SJSA1 (cell line): ENCODE measurements around the gene C2CD4C. TPM values are rescaled to one million over a fixed set of nuclear protein-coding genes. Genes with fewer than 3 reads are reported as not detected.
"Not testable (repeated sequence)": the region's sequence is repeated elsewhere in the genome, so short reads cannot be mapped to it uniquely, and the experiment has no call there.

Experiments
- DNase-seq, 2 experiments: peaks; one replicate each; pipeline ENCODE4 v3.0.0-alpha.2; 2015 to 2020; ENCODE audit warnings: low spot score in 2 of 2, low read depth in 1 of 2
- H3K27ac ChIP-seq: fragments of 250-450 bp; sonication (Bioruptor Pico); 2 replicates; pipeline ENCODE4 v1.5.1; 2020; ENCODE audit warnings: mild to moderate bottlenecking, moderate library complexity
- H3K27me3 ChIP-seq: fragments of 250-450 bp; sonication (Bioruptor Pico); replicated peaks from 2 replicates; pipeline ENCODE4 v1.5.1; 2020; ENCODE audit warnings: mild to moderate bottlenecking, moderate library complexity
- H3K36me3 ChIP-seq: fragments of 250-450 bp; sonication (Bioruptor Pico); 2 replicates; pipeline ENCODE4 v1.5.1; 2020; ENCODE audit warnings: mild to moderate bottlenecking
- H3K4me1 ChIP-seq: fragments of 250-450 bp; sonication (Bioruptor Pico); replicated peaks from 2 replicates; pipeline ENCODE4 v1.6.1; 2021; ENCODE audit warnings: mild to moderate bottlenecking
- H3K4me3 ChIP-seq: fragments of 250-450 bp; sonication (Bioruptor Pico); 2 replicates; pipeline ENCODE4 v1.5.1; 2020; ENCODE audit warnings: mild to moderate bottlenecking
- H3K9me3 ChIP-seq: fragments of 250-450 bp; sonication (Bioruptor Pico); replicated peaks from 2 replicates; pipeline ENCODE4 v1.5.1; 2020; ENCODE audit warnings: mild to moderate bottlenecking
- total RNA-seq: library from RNA; depleted of rRNA; stranded (reverse); fragments of >200 nt; shearing (Covaris generic); gene quantifications from 2 replicates; pipeline ENCODE4 v1.2.3, GENCODE V29; 2014

The C2CD4C gene
- total RNA-seq, 1 experiment from 2014 or later, result 0.05 TPM

DNA sequence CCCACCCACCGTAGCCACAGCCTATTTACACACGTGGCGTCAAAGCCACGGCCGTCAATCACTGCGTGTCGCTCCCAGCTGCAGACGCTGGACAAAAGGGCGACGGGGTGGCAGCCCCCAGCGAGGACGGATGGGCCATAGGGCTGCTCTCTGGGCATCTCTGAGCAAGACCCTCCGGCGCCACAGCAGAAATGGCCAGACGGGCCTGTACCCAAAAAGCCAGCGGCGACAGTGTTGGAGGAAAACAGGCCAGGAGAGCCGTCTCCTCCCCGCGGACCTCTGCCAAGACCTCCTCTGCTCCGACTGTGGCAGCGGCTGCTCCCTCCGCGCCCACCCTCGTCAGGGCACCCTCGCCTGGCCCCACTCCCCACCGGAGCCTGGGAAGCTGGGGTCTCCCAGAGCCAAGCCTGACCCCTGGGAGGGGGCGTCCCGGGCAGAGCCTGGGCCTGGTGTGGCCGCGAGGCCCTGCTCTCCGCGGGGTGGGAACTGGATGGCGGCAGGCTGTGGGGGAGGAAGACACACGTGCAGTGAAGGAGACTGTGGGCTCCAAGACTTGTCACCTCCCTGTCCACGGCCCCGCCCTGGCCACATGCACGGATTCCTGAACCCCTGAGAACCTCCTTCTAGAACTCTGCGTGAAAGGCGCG lies 2.7 kb downstream of the C2CD4C start:
- no peaks in the 10 kb centered on the region for H3K36me3 ChIP-seq
- no peak overlapping the region for H3K27ac ChIP-seq
- peaks cover under 1% of the 10 kb centered on the region for H3K9me3 ChIP-seq
- peaks cover 5% of the 10 kb centered on the region; the same call in 1 of the 2 replicates for H3K4me1 ChIP-seq
- H3K4me3 ChIP-seq, result no peak overlapping the region
- peaks cover 68% of the 10 kb centered on the region for H3K27me3 ChIP-seq
- DNase-seq, result no peak

DNA sequence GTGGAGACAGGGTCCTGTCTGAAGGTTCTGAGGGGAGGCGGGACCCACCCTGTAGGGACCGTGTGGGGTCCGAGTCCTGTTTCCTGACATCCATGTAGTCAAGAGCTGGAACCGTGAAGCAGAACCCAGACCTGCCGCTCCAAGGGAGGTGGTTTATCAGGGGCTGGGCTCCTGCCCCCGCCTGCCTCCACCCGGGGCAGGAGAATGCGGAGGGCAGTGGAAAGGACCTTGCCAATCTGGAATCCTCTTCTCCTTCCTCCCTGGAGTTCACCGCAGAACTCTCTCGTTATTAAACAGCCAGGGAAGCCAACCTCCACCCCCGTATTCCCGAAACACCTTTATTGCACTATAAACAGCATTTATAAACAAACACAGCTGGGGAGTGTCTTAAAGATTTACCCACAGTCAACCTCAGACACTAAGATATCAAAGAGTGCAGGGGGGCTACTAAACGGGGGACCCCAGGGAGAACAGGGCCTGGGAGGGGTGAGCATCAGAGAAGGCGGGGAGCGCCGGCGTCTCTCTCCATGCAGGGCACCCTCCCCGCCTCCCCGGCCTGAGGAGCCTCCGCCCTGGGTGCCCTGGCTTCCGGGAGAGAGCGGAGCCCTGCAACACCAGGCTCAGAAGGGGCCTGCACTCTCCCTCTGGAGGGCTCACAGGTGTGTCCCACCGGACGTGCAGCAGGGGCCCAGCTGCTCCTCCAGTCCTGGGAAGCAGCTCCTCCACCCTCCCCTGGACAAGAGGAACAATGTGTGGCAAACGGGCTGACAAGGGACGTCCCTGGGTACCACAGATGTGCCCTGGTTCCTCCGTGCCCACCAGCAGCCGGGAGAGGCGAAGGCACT lies 3.6 kb downstream of the C2CD4C start:
- Histone ChIP-seq H3K9me3 (no peaks in the 10 kb centered on the region; the same call in none of the 2 replicates), H3K4me1 (peaks cover 5% of the 10 kb centered on the region; the same call in 1 of the 2 replicates), H3K36me3 (no peaks in the 10 kb centered on the region), H3K27me3 (peaks cover 68% of the 10 kb centered on the region), H3K4me3 (no peak overlapping the region), H3K27ac (no peak overlapping the region)
- DNase-seq, result no peak

DNA sequence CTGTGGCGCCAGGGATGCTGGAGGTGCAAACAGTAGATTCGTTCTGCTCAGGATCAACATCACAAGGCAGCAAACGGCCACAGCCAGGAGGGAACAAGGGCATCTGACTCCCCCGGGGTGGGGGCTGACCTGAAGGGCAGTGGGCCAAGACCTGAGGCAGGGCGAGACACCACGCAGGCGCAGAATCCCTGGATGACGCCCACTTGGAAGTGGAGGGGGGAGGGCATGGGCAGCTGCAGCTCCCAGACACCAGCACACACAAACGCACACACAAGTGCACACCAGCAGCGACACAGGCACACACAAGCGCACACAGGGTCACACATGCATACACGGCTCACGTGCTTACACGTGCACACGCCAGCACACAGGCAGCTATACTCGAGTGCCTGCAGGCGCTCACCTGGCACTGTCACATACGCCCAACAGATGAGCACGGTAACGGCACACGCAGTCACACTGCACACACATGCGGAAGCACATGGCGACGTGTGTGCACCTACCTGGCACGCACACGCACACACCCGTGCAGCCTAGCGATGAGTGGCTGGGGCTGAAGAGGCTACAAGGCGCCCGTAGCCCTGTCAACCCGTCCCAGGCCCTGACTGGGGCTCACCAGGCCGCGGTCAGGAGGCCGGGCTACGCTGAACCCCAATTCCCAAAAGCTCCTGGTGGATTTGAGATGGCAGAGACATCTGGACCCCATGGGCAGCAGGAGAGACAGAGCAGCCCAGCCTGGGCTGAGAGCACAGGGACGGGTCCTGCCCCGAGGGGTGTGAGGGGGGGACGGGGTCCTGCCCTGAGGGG lies 5.5 kb downstream of the C2CD4C start:
- Histone ChIP-seq H3K9me3 (no peaks in the 10 kb centered on the region; the same call in none of the 2 replicates), H3K4me3 (no peak overlapping the region), H3K27me3 (peaks cover 51% of the 10 kb centered on the region), H3K4me1 (no peaks in the 10 kb centered on the region), H3K27ac (no peak overlapping the region), H3K36me3 (no peaks in the 10 kb centered on the region)
- DNase-seq, result no peak

DNA sequence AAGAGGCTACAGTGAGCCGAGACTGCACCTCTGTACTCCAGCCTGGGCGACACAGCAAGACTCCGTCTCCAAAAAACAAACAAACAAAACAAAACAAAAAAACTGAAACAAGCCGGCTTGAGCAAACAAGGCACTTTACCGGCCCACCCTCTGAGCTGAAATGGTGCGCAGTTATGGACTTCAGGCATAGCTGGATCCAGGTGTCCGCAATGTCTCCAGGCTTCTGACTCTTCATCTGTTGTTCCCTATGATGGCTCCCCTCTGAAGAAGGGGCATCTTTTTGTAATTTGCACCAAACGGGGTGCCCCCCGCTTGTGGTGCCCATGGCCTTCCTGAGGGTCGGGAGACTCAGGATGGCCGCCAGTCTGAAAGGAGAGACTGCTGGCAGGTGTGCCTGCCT lies 6.2 kb downstream of the C2CD4C start:
- Histone ChIP-seq H3K36me3 (no peaks in the 10 kb centered on the region), H3K4me3 (no peak overlapping the region), H3K4me1 (no peaks in the 10 kb centered on the region), H3K27me3 (peaks cover 45% of the 10 kb centered on the region), H3K9me3 (no peaks in the 10 kb centered on the region; the same call in none of the 2 replicates), H3K27ac (no peak overlapping the region)
- DNase-seq, result no peak

DNA sequence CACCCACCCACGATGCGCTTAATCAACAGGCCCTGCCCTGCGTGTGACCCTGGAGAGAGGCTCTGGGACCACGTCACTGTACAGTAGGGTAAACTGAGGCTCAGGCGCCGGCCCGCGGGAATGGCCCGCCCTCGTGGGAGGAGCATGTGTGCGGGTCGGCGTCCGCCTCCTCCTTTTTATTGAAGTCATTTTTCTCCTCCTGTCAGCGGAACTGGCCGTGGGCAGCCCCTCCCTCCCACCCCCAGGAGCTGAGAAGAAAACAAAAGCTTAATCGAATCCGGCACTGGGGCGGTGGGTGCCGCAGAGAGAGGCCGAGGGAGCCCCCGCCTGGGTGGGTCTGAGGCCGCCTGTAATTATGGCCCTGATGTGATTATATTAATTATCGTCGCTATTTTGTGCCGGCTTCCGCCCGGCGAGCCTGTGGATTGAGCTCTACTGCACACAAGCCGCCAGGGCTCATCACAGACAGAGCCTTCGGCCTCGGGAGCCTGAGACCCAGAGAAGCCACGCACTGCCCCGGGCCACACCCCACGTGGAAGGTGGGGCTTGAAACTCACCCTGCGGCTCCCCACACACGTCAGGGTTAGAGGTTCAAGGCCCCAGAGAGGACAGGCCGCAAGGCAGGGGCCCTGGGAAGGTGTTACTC lies 7.0 kb downstream of the C2CD4C start:
- no peaks in the 10 kb centered on the region for H3K36me3 ChIP-seq
- no peaks in the 10 kb centered on the region; the same call in none of the 2 replicates for H3K9me3 ChIP-seq
- no peak overlapping the region for H3K4me3 ChIP-seq
- no peaks in the 10 kb centered on the region for H3K4me1 ChIP-seq
- no peak for DNase-seq
- no peak overlapping the region for H3K27ac ChIP-seq
- peaks cover 37% of the 10 kb centered on the region for H3K27me3 ChIP-seq

DNA sequence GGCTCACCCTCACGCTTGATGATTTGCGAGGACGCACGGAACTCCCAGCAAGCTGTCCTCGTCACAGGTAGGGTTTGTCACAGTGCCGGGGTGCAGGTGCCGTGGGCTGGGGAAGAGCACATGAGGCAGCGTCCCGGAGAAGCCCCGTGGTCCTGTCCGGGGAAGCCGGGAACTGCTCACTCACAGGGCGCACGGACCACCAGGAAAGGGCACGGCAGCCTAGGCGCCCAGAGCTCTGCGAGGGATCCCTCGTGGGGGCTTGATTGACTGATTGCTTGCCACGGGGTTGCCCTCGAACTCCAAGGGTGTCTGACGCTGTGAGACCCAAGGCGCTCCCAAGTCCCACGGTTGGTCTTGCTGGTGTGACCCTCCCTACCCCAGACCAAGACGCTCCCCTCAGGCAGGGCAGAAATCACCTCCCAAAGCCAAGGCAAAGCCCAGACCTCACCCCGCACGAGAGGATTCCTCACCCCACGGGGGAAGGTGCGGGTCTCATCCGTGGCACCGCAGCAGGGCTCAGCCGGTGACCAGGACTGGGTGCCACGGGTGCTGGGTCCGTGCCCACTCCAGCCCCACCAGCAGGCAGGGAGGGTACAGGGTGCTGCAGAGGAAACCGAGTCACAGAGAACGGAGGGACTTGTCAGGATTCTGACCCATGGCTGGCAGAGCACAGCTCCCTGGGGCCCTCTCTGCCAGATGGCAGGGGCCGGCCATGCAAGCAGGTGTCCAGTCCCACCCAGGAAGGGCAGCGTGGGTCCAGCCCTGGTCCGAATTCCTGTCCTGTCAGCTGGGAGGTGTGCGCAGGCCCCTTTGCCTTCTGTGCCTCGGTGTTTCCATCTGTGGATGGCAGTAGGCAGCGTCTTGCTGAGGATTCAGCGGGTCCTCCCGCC lies 7.7 kb downstream of the C2CD4C start:
- no peaks in the 10 kb centered on the region for H3K4me1 ChIP-seq
- H3K27ac ChIP-seq, result no peak overlapping the region
- no peaks in the 10 kb centered on the region for H3K36me3 ChIP-seq
- H3K4me3 ChIP-seq, result no peak overlapping the region
- H3K9me3 ChIP-seq, result no peaks in the 10 kb centered on the region; the same call in none of the 2 replicates
- H3K27me3 ChIP-seq, result peaks cover 29% of the 10 kb centered on the region
- no peak for DNase-seq

DNA sequence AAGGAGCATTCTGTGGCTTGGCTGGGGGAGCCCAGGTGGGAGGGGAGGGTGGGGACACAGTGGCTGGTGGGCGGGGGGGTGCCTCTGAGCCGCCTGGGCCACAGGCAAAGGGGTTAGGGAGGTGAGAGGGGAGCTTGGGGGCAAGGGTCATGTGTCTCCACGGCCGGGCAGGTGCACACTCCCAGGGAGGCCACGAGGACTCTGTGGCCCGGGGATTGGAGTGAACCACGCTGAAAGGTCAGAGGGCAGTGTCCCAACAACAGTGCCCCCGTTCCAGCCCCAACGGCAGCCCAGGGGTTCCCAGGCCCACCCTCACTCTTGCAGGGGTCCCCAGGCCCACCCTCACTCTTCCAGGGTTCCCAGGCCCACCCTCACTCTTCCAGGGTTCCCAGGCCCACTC lies 9.6 kb downstream of the C2CD4C start:
- H3K4me3 ChIP-seq, result no peak overlapping the region
- no peak overlapping the region for H3K27ac ChIP-seq
- no peak for DNase-seq
- H3K36me3 ChIP-seq, result no peaks in the 10 kb centered on the region
- H3K27me3 ChIP-seq, result peaks cover 17% of the 10 kb centered on the region
- H3K9me3 ChIP-seq, result no peaks in the 10 kb centered on the region; the same call in none of the 2 replicates
- H3K4me1 ChIP-seq, result no peaks in the 10 kb centered on the region

DNA sequence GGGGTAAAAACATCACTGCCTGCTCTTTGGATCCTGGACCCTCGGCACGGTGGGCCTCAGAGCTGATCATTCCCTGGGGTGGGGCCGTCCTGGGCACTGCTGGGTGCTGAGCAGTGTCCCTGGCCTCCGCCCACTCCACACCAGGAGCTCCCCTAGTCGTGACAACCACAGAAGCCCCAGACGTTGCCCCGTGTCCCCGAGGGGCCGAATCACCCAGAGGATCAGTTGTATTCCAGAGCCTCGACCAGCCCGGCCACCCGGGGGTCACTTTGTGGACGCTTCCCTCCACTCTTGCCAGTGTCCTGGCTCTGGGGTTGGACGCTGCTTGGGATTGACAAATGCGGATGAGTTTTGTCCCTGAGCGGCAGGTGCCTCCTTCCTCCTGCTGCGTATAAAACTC lies 10.2 kb downstream of the C2CD4C start:
- no peak for DNase-seq
- Histone ChIP-seq H3K27ac (no peak overlapping the region), H3K36me3 (no peaks in the 10 kb centered on the region), H3K4me1 (no peaks in the 10 kb centered on the region), H3K9me3 (no peaks in the 10 kb centered on the region; the same call in none of the 2 replicates), H3K4me3 (no peak overlapping the region), H3K27me3 (peaks cover 17% of the 10 kb centered on the region)

DNA sequence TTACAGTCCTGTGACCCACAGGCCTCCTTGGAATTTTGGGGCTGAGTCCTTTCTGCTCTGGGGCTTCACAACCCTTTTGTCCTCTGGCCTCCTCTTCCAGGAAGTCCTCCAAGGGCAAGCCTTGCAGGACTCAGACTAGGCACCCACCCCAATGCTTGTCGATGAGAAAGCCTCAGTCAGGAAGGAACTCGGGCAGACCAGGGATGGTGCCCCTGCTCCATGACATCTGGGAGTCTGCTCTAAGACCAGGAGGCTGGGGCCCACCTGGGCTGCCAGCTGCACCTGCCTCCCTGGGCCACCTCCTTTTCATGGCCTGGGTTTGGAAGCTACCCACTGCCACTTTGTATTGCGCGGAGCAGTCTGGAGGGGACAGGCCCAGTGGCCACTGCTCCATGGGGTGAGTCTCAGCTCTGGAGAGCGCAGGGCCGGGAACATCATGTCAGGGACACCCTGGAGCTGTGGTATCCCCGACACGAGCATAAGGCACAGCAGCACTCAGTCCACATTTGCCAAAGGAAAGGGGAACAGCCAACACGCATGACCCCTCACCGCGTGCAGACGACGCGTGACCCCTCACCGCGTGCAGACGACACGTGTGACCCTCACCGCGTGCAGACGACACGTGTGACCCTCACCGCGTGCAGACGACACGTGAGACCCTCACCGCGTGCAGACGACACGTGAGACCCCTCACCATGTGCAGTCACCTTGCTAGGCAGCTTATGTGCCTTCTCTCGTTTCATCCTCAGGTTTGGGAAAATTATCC lies 10.8 kb downstream of the C2CD4C start:
- Histone ChIP-seq H3K4me3 (no peak overlapping the region), H3K27ac (no peak overlapping the region), H3K4me1 (no peaks in the 10 kb centered on the region), H3K9me3 (no peaks in the 10 kb centered on the region; the same call in none of the 2 replicates), H3K27me3 (peaks cover 12% of the 10 kb centered on the region), H3K36me3 (no peaks in the 10 kb centered on the region)
- no peak for DNase-seq

DNA sequence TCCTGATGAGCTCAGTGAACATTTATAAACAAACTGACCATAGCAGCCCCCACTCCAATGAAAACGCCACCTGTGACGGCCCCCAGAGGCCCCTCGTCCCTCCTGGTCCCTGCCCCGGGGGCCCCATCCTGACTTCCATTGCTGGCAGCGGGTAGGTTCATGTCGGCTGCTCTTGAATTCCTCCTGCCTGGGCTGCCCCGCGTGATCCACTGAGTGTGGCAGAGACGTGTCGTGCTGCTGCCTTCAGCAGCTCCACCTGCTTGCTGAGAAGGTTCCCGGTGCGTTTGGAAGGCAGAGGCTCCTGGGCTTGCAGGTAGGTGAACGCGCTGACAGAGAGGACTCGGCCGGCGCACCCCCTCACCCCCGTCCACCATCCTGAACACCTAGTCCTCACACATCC lies 11.6 kb downstream of the C2CD4C start:
- H3K27ac ChIP-seq, result no peak overlapping the region
- H3K9me3 ChIP-seq, result no peaks in the 10 kb centered on the region; the same call in none of the 2 replicates
- no peaks in the 10 kb centered on the region for H3K36me3 ChIP-seq
- DNase-seq, result no peak
- H3K4me3 ChIP-seq, result no peak overlapping the region
- H3K27me3 ChIP-seq, result peaks cover 4% of the 10 kb centered on the region; the same call in 1 of the 2 replicates
- H3K4me1 ChIP-seq, result no peaks in the 10 kb centered on the region

DNA sequence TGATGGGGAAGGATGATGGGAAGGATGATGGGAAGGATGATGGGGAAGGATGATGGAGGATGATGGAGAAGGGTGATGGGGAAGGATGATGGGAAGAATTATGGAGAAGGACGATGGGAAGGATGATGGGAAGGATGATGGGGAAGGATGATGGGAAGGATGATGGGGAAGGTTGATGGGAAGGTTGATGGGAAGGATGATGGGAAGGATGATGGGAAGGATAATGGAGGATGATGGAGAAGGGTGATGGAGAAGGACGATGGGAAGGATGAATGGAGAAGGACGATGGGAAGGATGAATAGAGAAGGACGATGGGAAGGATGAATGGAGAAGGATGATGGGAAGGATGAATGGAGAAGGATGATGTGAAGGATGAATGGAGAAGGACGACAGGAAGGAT lies 13.5 kb downstream of the C2CD4C start:
- H3K9me3 ChIP-seq, result peaks cover 3% of the 10 kb centered on the region; the same call in 1 of the 2 replicates
- H3K4me1 ChIP-seq, result no peaks in the 10 kb centered on the region
- no peaks in the 10 kb centered on the region for H3K36me3 ChIP-seq
- no peaks in the 10 kb centered on the region for H3K27me3 ChIP-seq
- no peak overlapping the region for H3K4me3 ChIP-seq
- no peak for DNase-seq
- H3K27ac ChIP-seq, result no peak overlapping the region

DNA sequence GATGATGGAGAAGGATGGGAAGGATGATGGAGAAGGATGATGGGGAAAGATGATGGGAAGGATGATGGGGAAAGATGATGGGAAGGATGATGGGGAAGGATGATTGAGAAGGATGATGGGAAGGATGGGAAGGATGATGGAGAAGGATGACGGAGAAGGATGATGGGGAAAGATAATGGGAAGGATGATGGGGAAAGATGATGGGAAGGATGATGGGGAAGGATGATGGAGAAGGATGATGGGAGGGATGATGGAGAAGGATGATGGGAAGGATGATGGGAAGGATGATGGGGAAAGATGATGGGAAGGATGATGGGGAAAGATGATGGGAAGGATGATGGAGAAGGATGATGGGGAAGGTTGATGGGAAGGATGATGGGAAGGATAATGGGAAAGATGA lies 14.1 kb downstream of the C2CD4C start:
- H3K36me3 ChIP-seq, H3K27ac ChIP-seq, H3K27me3 ChIP-seq, H3K4me1 ChIP-seq, H3K4me3 ChIP-seq, H3K9me3 ChIP-seq, DNase-seq: not testable (repeated sequence)
